GM12878 (cell line): ENCODE data around the gene CD34. TPM values are rescaled to one million over a fixed set of nuclear protein-coding genes. Genes with fewer than 3 reads are reported as not detected.

Source experiments
- ATAC-seq: fragments of 200-7000 bp; cut with Tn5 transposase; 3 replicates; pipeline ENCODE4 v1.9.1; 2020; ENCODE audit warnings: mild to moderate bottlenecking, moderate library complexity
- BruUV-seq: library from RNA; stranded (reverse); fragments of 400-500 nt; replicated peaks from 2 replicates; lab custom pipeline; 2021; lab: Mats Ljungman, UMichigan
- CTCF ChIA-PET: fragments of 300-600 bp; sonication (Branson Sonifier 250); formaldehyde crosslinking; extraction: SDS; loops from one replicate; lab custom pipeline; 2021; ENCODE audit warnings: inconsistent platforms; lab: Yijun Ruan, JAX
- POLR2A ChIA-PET: fragments of 350-600 bp; formaldehyde crosslinking; extraction: SDS; loops from one replicate; lab custom pipeline; 2021; ENCODE audit warnings: inconsistent platforms; lab: Charles Lee
- RAD21 ChIA-PET: fragments of 300-600 bp; sonication (Branson Sonifier 250); formaldehyde crosslinking; loops from one replicate; lab custom pipeline; 2023; ENCODE audit warnings: antibody characterized with exemption; ENCODE audit not compliant: unreplicated experiment; lab: Charles Lee
- SMC1A ChIA-PET: fragments of 300-600 bp; sonication (Branson Sonifier 250); formaldehyde crosslinking; loops from one replicate; lab custom pipeline; 2023; ENCODE audit not compliant: unreplicated experiment, uncharacterized antibody; lab: Charles Lee
- DNase-seq: peaks from one replicate; pipeline ENCODE4 v3.0.0-alpha.2; 2011; ENCODE audit warnings: low read depth, low spot score
- FAIRE-seq: peaks from 3 replicates; lab custom pipeline; 2011; peaks lifted over from hg19 to GRCh38; lab: Jason Lieb, UNC
- H2AFZ ChIP-seq: 2 replicates; pipeline ENCODE4 v1.6.0; 2011; ENCODE audit warnings: low read depth, low read length, control low read depth; ENCODE audit not compliant: control insufficient read depth
- H3K27ac ChIP-seq: 2 replicates; pipeline ENCODE4 v1.5.1; 2011; ENCODE audit warnings: control low read depth; ENCODE audit not compliant: control insufficient read depth, insufficient read depth
- H3K27me3 ChIP-seq, 2 experiments: replicated peaks in 1 of 2; 2 replicates each; pipeline versions ENCODE4 v1.6.0 to v1.6.1; 2011; ENCODE audit warnings: low read length in 1 of 2; ENCODE audit not compliant: control insufficient read depth in 2 of 2, insufficient read depth in 2 of 2
- H3K36me3 ChIP-seq, 2 experiments: 2 replicates each; pipeline ENCODE4 v1.5.1; 2011; ENCODE audit warnings: low read length in 1 of 2; ENCODE audit not compliant: control insufficient read depth in 2 of 2, insufficient read depth in 2 of 2
- H3K4me1 ChIP-seq: 2 replicates; pipeline ENCODE4 v1.6.1; 2011; ENCODE audit warnings: mild to moderate bottlenecking, low read length, moderate library complexity, mixed read lengths; ENCODE audit not compliant: control insufficient read depth, insufficient read depth
- H3K4me2 ChIP-seq: 2 replicates; pipeline ENCODE4 v1.6.0; 2011; ENCODE audit warnings: control low read depth; ENCODE audit not compliant: control insufficient read depth, insufficient read depth
- H3K4me3 ChIP-seq: fragments of 200-600 bp; sonication (generic); 2 replicates; pipeline ENCODE4 v1.5.1; 2016
- H3K79me2 ChIP-seq: 2 replicates; pipeline ENCODE4 v1.6.0; 2011; ENCODE audit warnings: low read length; ENCODE audit not compliant: control insufficient read depth, insufficient read depth
- H3K9ac ChIP-seq: 2 replicates; pipeline ENCODE4 v1.8.0; 2011; ENCODE audit warnings: low read length, control low read depth, mixed read lengths; ENCODE audit not compliant: control insufficient read depth, insufficient read depth
- H3K9me3 ChIP-seq: replicated peaks from 3 replicates; pipeline ENCODE4 v1.5.1; 2011; ENCODE audit warnings: mild to moderate bottlenecking, low read length; ENCODE audit not compliant: control insufficient read depth, insufficient read depth
- H4K20me1 ChIP-seq: 2 replicates; pipeline ENCODE4 v1.6.0; 2011; ENCODE audit not compliant: control insufficient read depth, insufficient read depth
- ASH2L ChIP-seq: fragments of 300-600, 200-600 bp; sonication (generic); IDR thresholded peaks from 2 replicates; pipeline ENCODE4 v1.6.1; 2017; ENCODE audit warnings: low read depth, mild to moderate bottlenecking, borderline replicate concordance
- HDGF ChIP-seq: fragments of 450-650 bp; IDR thresholded peaks from 2 replicates; pipeline ENCODE4 v1.6.1; 2016; ENCODE audit warnings: antibody characterized with exemption
- MYC ChIP-seq: IDR thresholded peaks from 2 replicates; pipeline ENCODE4 v1.6.1; 2011; ENCODE audit warnings: mild to moderate bottlenecking, low read length, moderate library complexity, inconsistent platforms; ENCODE audit not compliant: insufficient read depth, insufficient replicate concordance, insufficient read length, severe bottlenecking
- NFIC ChIP-seq: IDR thresholded peaks from 2 replicates; pipeline ENCODE4 v1.6.1; 2012; ENCODE audit warnings: low read depth, mild to moderate bottlenecking, inconsistent platforms, low read length, moderate library complexity
- RB1 ChIP-seq: fragments of 450-650 bp; formaldehyde crosslinking; IDR thresholded peaks from 2 replicates; pipeline ENCODE4 v1.6.1; 2017; ENCODE audit warnings: mild to moderate bottlenecking, borderline replicate concordance
- REST ChIP-seq: IDR thresholded peaks from 2 replicates; pipeline ENCODE4 v1.6.1; 2012; ENCODE audit warnings: mild to moderate bottlenecking, low read depth, low read length
- TCF7 ChIP-seq: IDR thresholded peaks from 2 replicates; pipeline ENCODE4 v1.6.1; 2014; ENCODE audit warnings: antibody characterized with exemption, borderline replicate concordance
- WGBS: methylation state at CpG from one replicate; pipeline ENCODE4 v1.1.6; 2016; ENCODE audit warnings: low lambda C conversion rate; ENCODE audit not compliant: insufficient replicate concordance, insufficient coverage; ENCODE audit errors: missing lambda C conversion rate; 5-methylcytosine and 5-hydroxymethylcytosine counted together
- in situ Hi-C: fragments of 300-500 bp; cut with MboI; formaldehyde crosslinking; loops from 9 replicates; pipeline ENCODE4 v1.14.3; 2018; ENCODE audit warnings: mixed read lengths
- intact Hi-C: fragments of 100-400 bp; cut with micrococcal nuclease; formaldehyde crosslinking; loops from one replicate; pipeline ENCODE4 v1.14.2; 2022; ENCODE audit not compliant: unreplicated experiment
- polyA plus RNA-seq, 11 experiments: library from polyadenylated mRNA; depleted of rRNA in 4 of 11; unstranded in 6 of 11; stranded (reverse) in 5 of 11; fragments of >200 nt; fragmentation: Nextera tagmentation in 4 of 11; fragmentation: Illumina TruSeq in 1 of 11; extraction: Ambion mirVana in 4 of 11; extraction: Trizol in 1 of 11; gene quantifications; 1 replicate in 1 of 11; 2 replicates in 10 of 11; pipeline versions ENCODE4 v1.2.1 to v1.2.3, GENCODE V29; 2011 to 2016; ENCODE audit warnings: inconsistent platforms in 2 of 11, missing spikeins in 2 of 11, low read depth in 1 of 11
- total RNA-seq, 4 experiments: library from RNA; depleted of rRNA in 3 of 4; stranded (reverse); fragments of >200 nt in 3 of 4; fragmentation: Illumina TruSeq in 1 of 4; extraction: Trizol in 1 of 4; gene quantifications; 2 replicates each; pipeline versions ENCODE4 v1.2.1 to v1.2.3, GENCODE V29; 2013 to 2021

The CD34 gene
- total and polyA plus RNA-seq, 10 of the 15 experiments (the other 5 are each of a cell fraction or from before 2014, with no cell fraction given) = under 0.01 to 0.08 (median 0.02) TPM; not detected in 6

GRCh38 chr1:207847116-207847515, 63.8 kb downstream of the CD34 start:
- DNase-seq = no peak
- CTCF ChIA-PET = interaction anchor here (0.7 to 1.3 kb wide), 3 partner anchors 13 to 1343 kb away, joined by 3 read pairs; no protein-coding TSS in a partner anchor
- POLR2A ChIA-PET = interaction anchor here (0.7 to 1.0 kb wide), 2 partner anchors 15 to 25 kb away, joined by 3 to 5 read pairs; no protein-coding TSS in a partner anchor
- no peak overlapping the region for H3K4me3 ChIP-seq
- no peak overlapping the region for H2AFZ ChIP-seq
- 52% methylated on average over 5 of the region's 5 CpGs for WGBS
- SMC1A ChIA-PET = interaction anchor here (0.9 to 4.2 kb wide), 3 partner anchors 8 to 15 kb away, joined by 3 to 13 read pairs (median 11); no protein-coding TSS in a partner anchor
- no peaks in the 10 kb centered on the region for H3K27me3 ChIP-seq
- no peak overlapping the region for H3K27ac ChIP-seq
- H3K79me2 ChIP-seq = no peaks in the 10 kb centered on the region
- H3K9me3 ChIP-seq = no peaks in the 10 kb centered on the region
- no TSS peak for BruUV-seq
- ATAC-seq = no peak
- peaks cover under 1 to 4% of the 10 kb centered on the region in 2 experiments; a peak in 2 of 4 replicates for H3K36me3 ChIP-seq
- no peak for FAIRE-seq
- TF ChIP-seq NFIC = no peak
- no peak for TF ChIP-seq ASH2L
- no peak for TF ChIP-seq TCF7
- TF ChIP-seq MYC = no peak
- TF ChIP-seq RB1 = no peak
- TF ChIP-seq REST = no peak
- TF ChIP-seq HDGF = no peak
- H3K4me1 ChIP-seq = peaks cover 3% of the 10 kb centered on the region; the same call in 1 of the 2 replicates
- intact Hi-C loops (no loop called here), in situ Hi-C loops (no loop called here)
- H4K20me1 ChIP-seq = no peaks in the 10 kb centered on the region; the same call in 1 of the 2 replicates
- no peak overlapping the region for H3K9ac ChIP-seq
- no peak overlapping the region for H3K4me2 ChIP-seq
- RAD21 ChIA-PET = interaction anchor here (1.3 kb wide), 1 partner anchor 18 kb away, joined by 5 read pairs; no protein-coding TSS in a partner anchor
